Measurements from ENCODE around the gene TMPRSS11D. TPM values are rescaled to one million over a fixed set of nuclear protein-coding genes. Genes with fewer than 3 reads are reported as not detected.

The TMPRSS11D gene
- total RNA-seq, 1 donor from 2014 or later = 196 TPM

Other genes starting within 250 kb of the TMPRSS11D start
- 55.9 TPM for gene UBA6, start 182.8 kb downstream of the TMPRSS11D start, total RNA-seq
- 0.56 TPM for gene GNRHR, start 129.6 kb downstream of the TMPRSS11D start, total RNA-seq
- gene TMPRSS11A, start 79.5 kb upstream of the TMPRSS11D start, total RNA-seq = 62.3 TPM
- gene TMPRSS11F, start 245.9 kb upstream of the TMPRSS11D start, total RNA-seq = 12.4 TPM

All from esophagus mucosa (tissue), 1 donor.